GM23338 (cell line): ENCODE measurements around the gene ZNF594. TPM values are rescaled to one million over a fixed set of nuclear protein-coding genes. Genes with fewer than 3 reads are reported as not detected.

Source experiments
- ATAC-seq: fragments of 200-7000 bp; cut with Tn5 transposase; 3 replicates; pipeline ENCODE4 v1.9.1; 2020
- DNase-seq: peaks from one replicate; pipeline ENCODE4 v3.0.0-alpha.2; 2015; ENCODE audit warnings: low spot score
- H2AFZ ChIP-seq: fragments of 200-600 bp; sonication (generic); 2 replicates; pipeline ENCODE4 v1.8.0; 2016; ENCODE audit warnings: antibody characterized with exemption, mild to moderate bottlenecking, moderate library complexity
- H3F3A ChIP-seq: fragments of 200-600 bp; sonication (generic); replicated peaks from 2 replicates; pipeline ENCODE4 v1.8.0; 2017; ENCODE audit warnings: antibody characterized with exemption, mixed run types, low read depth
- H3K27ac ChIP-seq: fragments of 200-600 bp; sonication (generic); 2 replicates; pipeline ENCODE4 v1.6.1; 2016; ENCODE audit warnings: low read depth
- H3K27me3 ChIP-seq: fragments of 200-600 bp; sonication (generic); 2 replicates; pipeline ENCODE4 v1.8.0; 2016; ENCODE audit warnings: mild to moderate bottlenecking, mixed run types, moderate library complexity; ENCODE audit not compliant: insufficient read depth
- H3K36me3 ChIP-seq: fragments of 200-600 bp; sonication (generic); 2 replicates; pipeline ENCODE4 v1.8.0; 2016; ENCODE audit warnings: mild to moderate bottlenecking; ENCODE audit not compliant: insufficient read depth
- H3K4me1 ChIP-seq: fragments of 200-600 bp; sonication (generic); 2 replicates; pipeline ENCODE4 v1.8.0; 2016; ENCODE audit warnings: mild to moderate bottlenecking, moderate library complexity; ENCODE audit not compliant: insufficient read depth
- H3K4me2 ChIP-seq: fragments of 200-600 bp; sonication (generic); 2 replicates; pipeline ENCODE4 v1.7.1; 2017; ENCODE audit warnings: mixed run types
- H3K4me3 ChIP-seq: fragments of 200-600 bp; sonication (generic); 2 replicates; pipeline ENCODE4 v1.6.1; 2016; ENCODE audit warnings: mixed run types
- H3K79me2 ChIP-seq: fragments of 200-600 bp; sonication (generic); replicated peaks from 2 replicates; pipeline ENCODE4 v1.8.0; 2017; ENCODE audit warnings: mild to moderate bottlenecking; ENCODE audit not compliant: insufficient read depth
- H3K9me2 ChIP-seq: fragments of 200-600 bp; sonication (generic); 2 replicates; pipeline ENCODE4 v1.8.0; 2017; ENCODE audit not compliant: insufficient read depth
- H4K20me1 ChIP-seq: fragments of 200-600 bp; sonication (generic); replicated peaks from 2 replicates; pipeline ENCODE4 v1.8.0; 2017; ENCODE audit warnings: mild to moderate bottlenecking; ENCODE audit not compliant: insufficient read depth
- H3K27ac Mint-ChIP-seq: 2 replicates; pipeline ENCODE4 v1.8.0; 2020; ENCODE audit warnings: inconsistent platforms, mild to moderate bottlenecking, moderate library complexity, mixed read lengths
- H3K27me3 Mint-ChIP-seq: 3 replicates; pipeline ENCODE4 v1.8.0; 2022; ENCODE audit warnings: low read depth, mild to moderate bottlenecking, moderate library complexity, mixed read lengths, inconsistent platforms; ENCODE audit not compliant: insufficient read depth, poor library complexity
- H3K36me3 Mint-ChIP-seq: 3 replicates; pipeline ENCODE4 v1.8.0; 2021; ENCODE audit warnings: low read depth, mild to moderate bottlenecking, inconsistent platforms, moderate library complexity, mixed read lengths
- H3K4me1 Mint-ChIP-seq: 3 replicates; pipeline ENCODE4 v1.8.0; 2020; ENCODE audit warnings: mild to moderate bottlenecking, inconsistent platforms, mixed read lengths
- H3K4me3 Mint-ChIP-seq: 3 replicates; pipeline ENCODE4 v1.8.0; 2021; ENCODE audit warnings: moderate library complexity, mild to moderate bottlenecking, inconsistent platforms, mixed read lengths
- H3K9me3 Mint-ChIP-seq: 3 replicates; pipeline ENCODE4 v1.8.0; 2020; ENCODE audit warnings: moderate library complexity, mild to moderate bottlenecking, inconsistent platforms, mixed read lengths
- POLR2AphosphoS5 ChIP-seq: IDR thresholded peaks from 2 replicates; pipeline ENCODE4 v1.6.1; 2016; ENCODE audit warnings: antibody characterized with exemption, low read depth
- REST ChIP-seq: IDR thresholded peaks from one replicate; pipeline ENCODE4 v1.6.1; 2018; ENCODE audit warnings: antibody characterized with exemption; ENCODE audit not compliant: unreplicated experiment
- STAT1 ChIP-seq: IDR thresholded peaks from one replicate; pipeline ENCODE4 v1.6.1; 2016; ENCODE audit warnings: antibody characterized with exemption; ENCODE audit not compliant: unreplicated experiment
- polyA plus RNA-seq: library from polyadenylated mRNA; unstranded; fragments of >200 nt; fragmentation: Nextera tagmentation; extraction: Ambion mirVana; gene quantifications from 2 replicates; pipeline ENCODE4 v1.2.1, GENCODE V29; 2016
- total RNA-seq: library from RNA; depleted of rRNA; stranded (reverse); fragments of >200 nt; shearing (Covaris generic); gene quantifications from 2 replicates; pipeline ENCODE4 v1.2.3, GENCODE V29; 2014
- TF ChIP-seq, protein P1 (sequence below), 2 experiments: fragments of 200-600 bp in 1 of 2; sonication (generic) in 1 of 2; conservative IDR thresholded peaks; 2 replicates each; pipeline versions ENCODE4 v1.5.1 to v1.6.1; 2016 to 2017; ENCODE audit warnings: antibody characterized with exemption in 2 of 2, low read depth in 2 of 2, mild to moderate bottlenecking in 2 of 2, moderate library complexity in 1 of 2
- TF ChIP-seq, protein P2 (sequence below): fragments of 250-450 bp; sonication (Bioruptor Pico); IDR thresholded peaks from 2 replicates; pipeline ENCODE4 v1.5.0; 2020; ENCODE audit warnings: mild to moderate bottlenecking, moderate library complexity

The ZNF594 gene
- total and polyA plus RNA-seq, 2 experiments from 2014 or later: 7.0 to 15.6 TPM

- TF ChIP-seq, protein P1, sequence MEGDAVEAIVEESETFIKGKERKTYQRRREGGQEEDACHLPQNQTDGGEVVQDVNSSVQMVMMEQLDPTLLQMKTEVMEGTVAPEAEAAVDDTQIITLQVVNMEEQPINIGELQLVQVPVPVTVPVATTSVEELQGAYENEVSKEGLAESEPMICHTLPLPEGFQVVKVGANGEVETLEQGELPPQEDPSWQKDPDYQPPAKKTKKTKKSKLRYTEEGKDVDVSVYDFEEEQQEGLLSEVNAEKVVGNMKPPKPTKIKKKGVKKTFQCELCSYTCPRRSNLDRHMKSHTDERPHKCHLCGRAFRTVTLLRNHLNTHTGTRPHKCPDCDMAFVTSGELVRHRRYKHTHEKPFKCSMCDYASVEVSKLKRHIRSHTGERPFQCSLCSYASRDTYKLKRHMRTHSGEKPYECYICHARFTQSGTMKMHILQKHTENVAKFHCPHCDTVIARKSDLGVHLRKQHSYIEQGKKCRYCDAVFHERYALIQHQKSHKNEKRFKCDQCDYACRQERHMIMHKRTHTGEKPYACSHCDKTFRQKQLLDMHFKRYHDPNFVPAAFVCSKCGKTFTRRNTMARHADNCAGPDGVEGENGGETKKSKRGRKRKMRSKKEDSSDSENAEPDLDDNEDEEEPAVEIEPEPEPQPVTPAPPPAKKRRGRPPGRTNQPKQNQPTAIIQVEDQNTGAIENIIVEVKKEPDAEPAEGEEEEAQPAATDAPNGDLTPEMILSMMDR (conservative IDR thresholded peaks at IDR 0.05; ENCODE audit: low read depth in 2 of 2): no peak
Measured at GRCh38 chr17:5200360-5200759, 8.7 kb upstream of the ZNF594 start (continued).

GRCh38 chr17:5198472-5198871 is 6.8 kb upstream of the ZNF594 start:
- Histone ChIP-seq H3K36me3 (no peaks in the 10 kb centered on the region), H4K20me1 (no peaks in the 10 kb centered on the region), H3F3A (no peaks in the 10 kb centered on the region), H2AFZ (no peak overlapping the region), H3K4me1 (no peaks in the 10 kb centered on the region), H3K9me2 (no peaks in the 10 kb centered on the region), H3K79me2 (no peaks in the 10 kb centered on the region), H3K4me2 (no peak overlapping the region), H3K27me3 (no peaks in the 10 kb centered on the region), H3K4me3 (no peak overlapping the region), H3K27ac (no peak overlapping the region)
- ATAC-seq: no peak
- Mint-ChIP-seq H3K27me3 (peaks cover 3% of the 10 kb centered on the region), H3K36me3 (no peaks in the 10 kb centered on the region), H3K9me3 (no peaks in the 10 kb centered on the region), H3K4me3 (no peak overlapping the region), H3K27ac (no peak overlapping the region), H3K4me1 (no peaks in the 10 kb centered on the region; the same call in 2 of the 3 replicates)
- no peak for DNase-seq
- TF ChIP-seq REST: no peak
- TF ChIP-seq STAT1: no peak
- TF ChIP-seq, protein P2, sequence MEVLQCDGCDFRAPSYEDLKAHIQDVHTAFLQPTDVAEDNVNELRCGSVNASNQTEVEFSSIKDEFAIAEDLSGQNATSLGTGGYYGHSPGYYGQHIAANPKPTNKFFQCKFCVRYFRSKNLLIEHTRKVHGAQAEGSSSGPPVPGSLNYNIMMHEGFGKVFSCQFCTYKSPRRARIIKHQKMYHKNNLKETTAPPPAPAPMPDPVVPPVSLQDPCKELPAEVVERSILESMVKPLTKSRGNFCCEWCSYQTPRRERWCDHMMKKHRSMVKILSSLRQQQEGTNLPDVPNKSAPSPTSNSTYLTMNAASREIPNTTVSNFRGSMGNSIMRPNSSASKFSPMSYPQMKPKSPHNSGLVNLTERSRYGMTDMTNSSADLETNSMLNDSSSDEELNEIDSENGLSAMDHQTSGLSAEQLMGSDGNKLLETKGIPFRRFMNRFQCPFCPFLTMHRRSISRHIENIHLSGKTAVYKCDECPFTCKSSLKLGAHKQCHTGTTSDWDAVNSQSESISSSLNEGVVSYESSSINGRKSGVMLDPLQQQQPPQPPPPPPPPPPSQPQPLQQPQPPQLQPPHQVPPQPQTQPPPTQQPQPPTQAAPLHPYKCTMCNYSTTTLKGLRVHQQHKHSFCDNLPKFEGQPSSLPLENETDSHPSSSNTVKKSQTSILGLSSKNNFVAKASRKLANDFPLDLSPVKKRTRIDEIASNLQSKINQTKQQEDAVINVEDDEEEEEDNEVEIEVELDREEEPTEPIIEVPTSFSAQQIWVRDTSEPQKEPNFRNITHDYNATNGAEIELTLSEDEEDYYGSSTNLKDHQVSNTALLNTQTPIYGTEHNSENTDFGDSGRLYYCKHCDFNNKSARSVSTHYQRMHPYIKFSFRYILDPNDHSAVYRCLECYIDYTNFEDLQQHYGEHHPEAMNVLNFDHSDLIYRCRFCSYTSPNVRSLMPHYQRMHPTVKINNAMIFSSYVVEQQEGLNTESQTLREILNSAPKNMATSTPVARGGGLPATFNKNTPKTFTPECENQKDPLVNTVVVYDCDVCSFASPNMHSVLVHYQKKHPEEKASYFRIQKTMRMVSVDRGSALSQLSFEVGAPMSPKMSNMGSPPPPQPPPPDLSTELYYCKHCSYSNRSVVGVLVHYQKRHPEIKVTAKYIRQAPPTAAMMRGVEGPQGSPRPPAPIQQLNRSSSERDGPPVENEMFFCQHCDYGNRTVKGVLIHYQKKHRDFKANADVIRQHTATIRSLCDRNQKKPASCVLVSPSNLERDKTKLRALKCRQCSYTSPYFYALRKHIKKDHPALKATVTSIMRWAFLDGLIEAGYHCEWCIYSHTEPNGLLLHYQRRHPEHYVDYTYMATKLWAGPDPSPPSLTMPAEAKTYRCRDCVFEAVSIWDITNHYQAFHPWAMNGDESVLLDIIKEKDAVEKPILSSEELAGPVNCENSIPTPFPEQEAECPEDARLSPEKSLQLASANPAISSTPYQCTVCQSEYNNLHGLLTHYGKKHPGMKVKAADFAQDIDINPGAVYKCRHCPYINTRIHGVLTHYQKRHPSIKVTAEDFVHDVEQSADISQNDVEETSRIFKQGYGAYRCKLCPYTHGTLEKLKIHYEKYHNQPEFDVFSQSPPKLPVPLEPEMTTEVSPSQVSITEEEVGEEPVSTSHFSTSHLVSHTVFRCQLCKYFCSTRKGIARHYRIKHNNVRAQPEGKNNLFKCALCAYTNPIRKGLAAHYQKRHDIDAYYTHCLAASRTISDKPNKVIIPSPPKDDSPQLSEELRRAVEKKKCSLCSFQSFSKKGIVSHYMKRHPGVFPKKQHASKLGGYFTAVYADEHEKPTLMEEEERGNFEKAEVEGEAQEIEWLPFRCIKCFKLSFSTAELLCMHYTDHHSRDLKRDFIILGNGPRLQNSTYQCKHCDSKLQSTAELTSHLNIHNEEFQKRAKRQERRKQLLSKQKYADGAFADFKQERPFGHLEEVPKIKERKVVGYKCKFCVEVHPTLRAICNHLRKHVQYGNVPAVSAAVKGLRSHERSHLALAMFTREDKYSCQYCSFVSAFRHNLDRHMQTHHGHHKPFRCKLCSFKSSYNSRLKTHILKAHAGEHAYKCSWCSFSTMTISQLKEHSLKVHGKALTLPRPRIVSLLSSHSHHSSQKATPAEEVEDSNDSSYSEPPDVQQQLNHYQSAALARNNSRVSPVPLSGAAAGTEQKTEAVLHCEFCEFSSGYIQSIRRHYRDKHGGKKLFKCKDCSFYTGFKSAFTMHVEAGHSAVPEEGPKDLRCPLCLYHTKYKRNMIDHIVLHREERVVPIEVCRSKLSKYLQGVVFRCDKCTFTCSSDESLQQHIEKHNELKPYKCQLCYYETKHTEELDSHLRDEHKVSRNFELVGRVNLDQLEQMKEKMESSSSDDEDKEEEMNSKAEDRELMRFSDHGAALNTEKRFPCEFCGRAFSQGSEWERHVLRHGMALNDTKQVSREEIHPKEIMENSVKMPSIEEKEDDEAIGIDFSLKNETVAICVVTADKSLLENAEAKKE (CRISPR knock-in tag): no peak
- no peak for TF ChIP-seq POLR2AphosphoS5
